Posterior cingulate gyrus (tissue), 11 donors: ENCODE results near the gene ERG.

Source experiments
- DNase-seq, 10 donors: peaks; one replicate each; pipeline versions ENCODE4 v3.0.0 to v3.0.0-alpha.2; 2020 to 2021; ENCODE audit warnings: mixed read lengths in 3 of 10
- intact Hi-C: fragments of 100-400 bp; cut with DNase I; formaldehyde crosslinking; loops from one replicate; pipeline ENCODE4 v1.15.1; 2023

ERG gene

DNA sequence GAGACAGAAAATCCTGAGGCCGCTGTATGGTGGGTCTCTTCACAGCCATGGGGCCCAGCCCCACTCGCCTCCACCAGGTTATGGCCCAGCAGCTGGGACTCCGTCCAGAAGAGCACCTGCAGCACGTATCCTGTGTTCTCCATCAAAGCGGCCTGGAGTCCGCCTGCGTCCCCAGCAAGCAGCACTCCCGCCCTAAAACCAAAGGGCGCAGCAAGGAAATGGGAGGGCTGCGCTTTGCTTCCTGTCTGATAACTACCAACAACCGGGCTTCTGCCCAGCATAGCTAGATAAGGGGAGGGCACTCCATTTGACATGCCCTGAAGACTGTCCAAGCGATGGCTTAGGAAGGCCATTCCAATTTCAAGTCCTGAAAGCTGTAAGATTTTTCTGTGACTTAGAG lies 121.6 kb downstream of the ERG start:
- no peak for DNase-seq
- intact Hi-C loops, result no loop called here

DNA sequence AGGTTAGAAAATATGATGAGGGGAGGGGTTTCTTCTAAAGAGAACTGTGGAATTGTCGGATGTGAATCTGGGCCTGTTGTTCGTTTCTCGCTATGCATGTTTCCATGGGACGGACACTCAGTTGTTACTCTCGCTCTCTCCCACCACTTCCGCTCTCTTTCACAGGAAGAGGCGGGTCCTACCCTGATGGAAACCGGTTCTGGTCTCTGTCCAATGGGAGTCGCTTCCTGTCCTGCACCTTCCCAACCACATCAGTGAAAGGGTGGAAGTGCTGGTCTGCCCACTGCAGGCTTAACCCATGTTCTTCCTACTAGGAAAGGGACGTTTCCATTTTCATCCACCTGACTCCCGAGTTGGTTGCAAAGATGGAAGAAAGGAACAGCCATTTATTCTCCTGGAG lies 122.0 kb downstream of the ERG start:
- DNase-seq, result no peak

DNA sequence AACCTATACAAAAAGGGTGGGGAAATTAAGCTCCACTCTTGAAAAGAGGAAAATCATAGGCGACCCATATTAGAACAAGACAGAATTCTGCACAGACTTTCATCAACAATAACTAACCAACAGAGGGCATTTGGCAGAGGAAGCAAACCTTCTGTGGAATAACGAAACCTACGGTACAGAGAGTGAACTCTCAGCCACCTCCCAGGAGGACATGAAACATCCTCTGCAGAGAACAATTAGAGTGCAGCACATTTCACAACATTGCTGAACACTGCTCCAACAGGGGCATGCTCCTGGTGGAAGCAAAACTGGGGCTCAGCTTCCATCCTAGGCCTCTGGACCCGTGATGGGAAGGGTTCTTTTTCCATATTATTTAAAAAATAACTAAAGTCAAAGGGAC lies 130.6 kb downstream of the ERG start:
- DNase-seq, result no peak
- intact Hi-C loops, result no loop called here

More for the DNA sequence above, 122.0 kb downstream of the ERG start:
- intact Hi-C loops, result no loop called here

DNA sequence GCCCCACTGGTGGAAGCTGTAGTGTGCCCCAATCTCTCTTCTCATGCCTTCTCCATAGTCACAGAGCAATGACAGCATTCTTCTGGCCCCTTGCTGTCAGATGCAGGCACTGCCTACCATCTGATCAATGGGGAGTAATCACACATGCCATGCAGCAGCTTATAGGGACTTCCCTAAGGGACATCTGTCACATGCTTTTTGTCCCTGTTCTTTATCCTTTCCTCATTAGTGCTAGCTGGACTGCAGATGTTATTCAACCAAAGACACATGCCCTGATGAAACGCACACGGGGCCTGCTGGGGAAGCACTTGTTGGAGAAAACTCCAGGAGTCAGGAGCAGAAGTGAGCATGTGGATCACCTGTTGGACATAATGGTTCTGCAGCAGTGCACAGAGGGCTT lies 132.8 kb downstream of the ERG start:
- DNase-seq, result no peak
- intact Hi-C loops, result no loop called here

DNA sequence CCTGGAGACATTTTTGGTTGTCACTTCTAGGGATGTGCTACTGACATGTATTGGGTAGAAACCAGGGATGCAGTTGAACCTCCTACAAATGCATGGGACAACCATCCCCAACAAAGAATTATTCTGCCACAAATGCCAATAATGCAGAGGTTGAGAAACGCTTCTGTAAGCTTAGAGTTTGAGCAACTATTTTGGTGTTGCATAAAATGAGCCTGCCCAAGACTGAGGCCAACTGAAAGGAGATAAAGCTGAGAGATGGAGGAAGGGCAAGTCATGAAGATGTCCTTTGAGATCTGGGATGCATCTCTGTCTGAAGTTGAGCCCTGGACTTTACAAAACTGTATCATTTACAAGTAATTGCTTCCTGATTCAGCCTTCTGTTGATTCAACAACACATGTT lies 134.6 kb downstream of the ERG start:
- DNase-seq, result no peak
- intact Hi-C loops, result no loop called here

DNA sequence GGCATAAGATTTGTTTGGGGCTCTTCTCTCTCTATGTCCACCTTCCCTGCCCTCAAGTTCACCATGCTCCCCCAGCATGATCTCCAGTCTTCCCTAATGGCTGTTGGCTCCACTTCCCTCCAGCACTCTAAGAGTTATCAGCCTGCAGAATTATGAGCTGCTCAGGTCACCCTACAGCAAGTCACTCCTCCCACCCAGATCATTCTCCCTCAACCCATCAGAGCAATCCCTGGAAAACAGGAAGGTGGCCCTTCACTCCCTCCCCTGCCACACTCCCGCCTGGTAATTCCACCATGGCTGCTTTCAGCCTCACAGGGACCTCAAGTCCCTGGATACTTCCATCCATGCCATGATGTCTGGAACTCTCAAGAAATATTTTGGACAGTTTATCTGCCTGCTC lies 137.0 kb downstream of the ERG start:
- intact Hi-C loops, result no loop called here
- DNase-seq, result no peak

DNA sequence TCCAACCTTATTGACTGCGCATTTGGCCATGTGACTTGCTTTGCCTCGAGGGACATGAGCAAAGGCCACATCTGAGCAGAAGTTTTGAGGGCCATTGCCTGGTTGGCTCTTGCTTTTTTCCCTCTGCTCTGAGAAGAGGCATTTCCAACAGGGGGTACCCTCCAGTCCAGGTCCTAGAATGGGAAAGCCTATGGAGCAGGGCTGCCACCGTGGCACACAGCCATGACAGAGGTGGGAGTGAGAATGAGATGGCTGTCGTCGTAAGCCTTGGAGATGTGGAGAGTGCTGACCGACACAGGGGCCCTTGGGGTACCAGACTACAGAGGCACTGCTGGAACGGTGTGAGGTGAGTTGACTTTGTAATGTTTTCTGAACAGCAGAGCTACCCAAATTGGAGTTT lies 138.4 kb downstream of the ERG start:
- intact Hi-C loops, result loop anchor here (10.0 kb wide), 1 partner anchor 655 kb away; no protein-coding TSS in a partner anchor
- DNase-seq, result no peak

DNA sequence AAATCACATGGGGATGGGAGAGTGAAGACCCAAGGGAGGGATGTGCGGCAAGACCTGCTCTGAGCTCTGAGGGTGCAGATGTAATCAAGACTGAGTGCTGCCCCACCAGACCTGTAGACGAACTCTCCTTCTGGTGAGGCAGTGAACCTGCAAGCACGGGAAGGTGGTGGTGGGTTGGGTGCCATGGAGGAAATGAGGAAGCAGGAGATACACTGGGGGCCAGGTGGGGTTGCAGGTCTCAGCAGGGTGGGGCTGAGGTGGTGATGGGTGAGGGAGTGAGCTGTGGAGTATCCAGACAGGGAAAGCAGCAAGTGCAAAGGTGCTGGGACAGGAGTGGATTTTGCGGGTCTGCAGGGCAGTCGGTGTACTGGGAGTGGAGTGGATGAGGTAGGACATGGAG lies 139.2 kb downstream of the ERG start:
- intact Hi-C loops, result loop anchor here (10.0 kb wide), 1 partner anchor 654 kb away; no protein-coding TSS in a partner anchor
- no peak for DNase-seq

DNA sequence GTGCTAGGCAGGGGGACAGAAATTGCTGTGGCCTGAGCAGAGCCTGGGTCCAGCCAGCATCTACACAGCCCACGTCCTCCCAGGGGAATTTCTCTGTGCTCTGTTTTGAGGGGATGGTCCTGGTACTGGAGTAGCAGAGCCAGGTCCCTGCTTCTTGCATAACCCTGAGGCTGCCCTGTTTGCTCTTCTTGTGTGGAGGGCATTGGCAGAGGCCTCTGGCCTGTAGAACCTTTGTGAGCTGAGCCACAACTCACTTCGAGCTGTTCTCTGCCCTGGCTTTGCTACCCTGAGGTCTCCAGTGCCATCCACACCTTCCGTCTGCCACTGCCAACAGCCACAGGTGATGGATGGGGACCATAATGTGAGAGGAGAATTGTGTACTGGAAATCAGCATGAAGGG lies 139.6 kb downstream of the ERG start:
- intact Hi-C loops, result loop anchor here (10.0 kb wide), 1 partner anchor 654 kb away; no protein-coding TSS in a partner anchor
- no peak for DNase-seq

DNA sequence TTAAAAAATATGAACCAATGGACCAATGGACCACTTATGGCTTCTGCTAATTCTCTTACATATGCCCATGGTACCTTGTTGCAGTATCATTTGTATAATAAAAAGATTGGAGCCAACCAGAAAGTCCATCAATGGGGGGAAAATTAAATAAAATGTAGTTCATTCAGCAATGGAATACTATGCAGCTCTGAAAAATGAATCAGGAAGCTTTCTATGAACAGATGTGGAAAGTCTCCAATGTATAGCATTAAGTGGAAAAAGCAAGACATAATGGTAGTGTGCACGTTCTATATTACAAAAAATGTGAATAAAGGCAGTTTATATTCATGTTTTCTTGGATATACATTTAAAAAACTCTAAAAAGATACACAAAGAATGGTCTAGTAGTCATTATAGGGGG lies 140.2 kb downstream of the ERG start:
- intact Hi-C loops, result loop anchor here (10.0 kb wide), 1 partner anchor 653 kb away; no protein-coding TSS in a partner anchor
- no peak for DNase-seq

DNA sequence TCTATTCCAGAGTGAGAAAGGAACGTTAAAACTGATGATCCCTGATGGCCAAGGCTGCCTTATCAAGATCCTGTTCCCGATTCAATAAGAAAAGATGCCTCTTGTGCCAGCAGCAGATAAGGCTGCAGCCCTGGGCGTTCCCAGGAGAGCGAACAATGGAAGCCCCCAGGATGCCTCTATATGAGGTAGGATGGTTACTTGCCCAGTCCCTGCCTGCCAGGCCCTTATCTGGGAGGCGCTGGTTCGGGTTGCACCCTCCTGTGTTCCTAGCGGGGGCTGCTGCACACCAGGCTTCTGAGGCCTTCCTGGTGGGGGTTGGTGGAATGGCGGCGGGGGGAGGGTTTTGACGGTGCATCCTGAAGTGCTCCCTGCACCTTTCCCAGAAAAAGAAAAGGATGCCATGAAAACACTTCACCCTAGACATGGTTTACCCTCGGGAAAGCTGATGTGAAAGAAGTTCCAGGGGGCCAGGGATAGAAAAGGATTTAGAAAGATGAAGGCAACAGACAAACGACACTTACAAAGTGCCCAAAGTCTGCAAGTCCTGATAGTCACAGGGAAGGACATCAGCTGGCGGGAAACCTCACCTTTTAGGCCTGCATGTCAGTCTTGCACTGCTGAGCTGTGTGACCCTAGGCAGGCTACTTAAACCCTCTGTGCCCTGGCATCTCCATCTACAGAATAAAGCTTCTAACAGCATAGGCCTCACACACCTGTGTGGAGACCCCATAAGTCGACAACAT lies 141.2 kb downstream of the ERG start:
- no peak for DNase-seq
- intact Hi-C loops, result loop anchor here (2.0 to 10.0 kb wide), 2 partner anchors 198 to 652 kb away; no protein-coding TSS in a partner anchor

DNA sequence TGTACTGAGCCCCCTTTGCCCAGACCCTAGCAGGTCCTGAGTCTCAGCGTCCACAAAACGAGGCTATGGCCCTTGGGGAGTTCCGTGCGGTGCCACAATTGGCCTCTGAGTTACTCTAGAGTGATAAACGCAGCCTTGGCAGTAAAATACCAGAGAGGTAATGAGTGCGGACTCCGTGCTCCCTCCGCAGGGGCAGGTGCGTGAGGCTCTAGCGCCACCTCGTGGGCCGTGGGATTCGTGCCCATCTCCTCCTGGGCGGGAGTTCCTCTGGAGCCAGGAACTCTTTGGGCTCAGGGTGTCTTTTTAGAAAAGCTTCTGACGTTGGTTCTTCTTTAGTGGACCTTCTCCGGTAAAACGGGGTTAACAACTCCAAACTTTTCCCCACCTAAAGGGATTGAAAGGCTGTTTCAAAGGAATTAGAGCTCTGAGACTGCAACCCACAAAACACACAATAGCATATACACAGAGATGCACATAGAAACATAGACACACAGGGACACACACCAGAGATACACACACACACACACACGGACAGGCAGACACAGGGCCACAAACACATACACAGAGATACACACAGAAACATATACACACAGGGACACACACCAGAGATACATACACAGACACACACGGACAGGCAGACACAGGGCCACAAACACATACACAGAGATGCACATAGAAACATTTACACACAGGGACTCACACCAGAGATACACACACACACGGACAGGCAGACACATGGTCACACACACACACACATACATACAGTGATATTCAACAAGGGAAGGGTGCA lies 142.1 kb downstream of the ERG start:
- intact Hi-C loops, result loop anchor here (2.0 to 10.0 kb wide), 2 partner anchors 197 to 651 kb away; no protein-coding TSS in a partner anchor
- peak; percentile 67 to 97 (median 84) for DNase-seq

DNA sequence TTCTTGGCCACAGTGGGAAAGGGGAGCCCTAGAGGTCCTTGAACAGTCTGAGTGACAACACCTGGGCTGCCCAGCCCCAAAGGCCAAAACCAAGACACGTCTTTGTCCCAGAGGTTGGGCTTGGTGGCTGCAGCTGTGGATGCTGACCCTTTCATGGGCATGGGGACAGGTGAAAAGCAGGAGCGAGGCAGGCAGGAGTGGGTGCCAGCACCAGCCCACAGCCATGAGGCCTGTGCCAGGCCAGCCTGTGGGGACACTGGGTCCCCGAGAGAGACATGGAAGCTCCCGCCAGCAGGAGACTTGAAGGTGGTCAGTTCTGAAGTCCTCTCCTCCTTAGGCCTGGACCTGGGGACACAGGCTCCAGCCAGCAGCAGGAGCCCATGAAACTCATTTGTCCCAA lies 142.9 kb downstream of the ERG start:
- intact Hi-C loops, result loop anchor here (10.0 kb wide), 1 partner anchor 651 kb away; no protein-coding TSS in a partner anchor
- peak in 1 of 10 donors; percentile 68 for DNase-seq

DNA sequence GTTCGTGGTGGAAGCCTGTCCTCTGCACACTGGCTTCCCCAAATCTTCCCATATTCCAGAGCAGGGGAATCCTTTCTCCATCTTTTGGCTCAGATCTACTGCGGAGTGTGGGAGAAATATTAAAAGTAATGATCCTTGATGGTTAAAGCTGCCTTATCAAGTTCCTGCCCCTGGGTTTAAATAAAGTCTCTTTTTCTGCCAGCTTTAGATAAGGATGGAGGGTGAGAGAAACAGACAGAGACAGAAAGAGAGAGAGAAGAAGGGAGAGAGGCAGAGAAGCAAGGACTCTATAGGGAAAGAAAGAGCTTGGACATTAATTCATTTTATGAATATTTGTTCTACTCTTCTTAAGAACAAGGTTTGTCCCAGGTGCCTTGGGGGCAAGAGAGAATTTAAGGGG lies 143.5 kb downstream of the ERG start:
- intact Hi-C loops, result loop anchor here (5.0 to 10.0 kb wide), 2 partner anchors 182 to 650 kb away; no protein-coding TSS in a partner anchor
- DNase-seq, result no peak

DNA sequence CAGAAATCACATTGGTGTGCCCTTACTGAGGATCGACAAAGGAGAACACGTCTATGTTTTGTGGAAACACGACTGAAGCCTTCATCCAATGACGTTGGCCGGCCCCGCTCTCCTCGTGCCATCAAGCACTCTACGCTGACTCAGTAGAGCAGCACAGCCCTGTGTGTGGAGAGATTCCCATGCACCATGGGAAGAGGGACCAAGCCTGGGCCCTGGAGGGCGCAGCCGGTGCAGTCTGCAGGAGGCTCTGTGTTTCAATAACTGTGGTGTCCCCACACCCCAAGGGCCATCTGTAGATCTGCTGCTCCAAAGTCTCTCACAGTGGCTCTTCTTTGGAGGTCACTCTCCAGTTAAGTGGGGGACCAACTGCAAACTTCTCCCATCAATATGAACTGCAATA lies 144.0 kb downstream of the ERG start:
- DNase-seq, result no peak
- intact Hi-C loops, result loop anchor here (5.0 to 10.0 kb wide), 2 partner anchors 182 to 649 kb away; no protein-coding TSS in a partner anchor

DNA sequence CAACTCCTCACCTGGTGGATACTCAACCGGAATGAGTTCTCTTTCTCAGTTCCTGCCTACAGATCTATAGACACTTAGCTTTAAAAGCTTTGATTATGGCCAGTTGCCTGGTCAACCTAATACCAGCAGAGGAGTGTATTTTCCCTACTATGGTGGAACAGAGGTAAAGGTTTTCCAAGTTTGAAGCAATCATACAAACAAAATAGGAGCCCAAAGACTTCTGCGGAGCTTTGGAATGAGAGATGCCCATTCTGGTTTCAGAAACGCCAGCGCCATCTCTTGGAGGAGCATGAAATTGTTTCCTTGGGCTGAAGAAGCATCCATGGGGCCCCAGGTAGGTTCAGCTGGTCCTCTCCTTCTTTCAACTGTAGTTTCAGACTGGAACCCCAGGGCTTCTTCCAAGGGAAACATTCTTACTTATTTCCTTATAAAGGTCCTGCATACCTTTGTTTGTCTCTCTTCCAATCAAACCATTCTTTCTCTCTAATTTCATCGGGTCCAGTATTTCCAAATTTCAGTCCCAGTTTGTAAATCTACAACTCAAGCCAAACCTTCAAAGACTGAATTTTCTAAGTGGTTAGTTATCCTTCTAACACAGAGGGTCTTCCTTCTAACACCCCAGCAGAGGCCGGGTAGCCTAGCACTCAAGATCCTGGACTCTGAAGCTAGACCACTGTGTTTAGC lies 145.6 kb downstream of the ERG start:
- intact Hi-C loops, result loop anchor here (2.0 to 10.0 kb wide), 3 partner anchors 134 to 648 kb away; no protein-coding TSS in a partner anchor
- peak in 7 of 10 donors; percentile 26 to 88 (median 41) for DNase-seq

DNA sequence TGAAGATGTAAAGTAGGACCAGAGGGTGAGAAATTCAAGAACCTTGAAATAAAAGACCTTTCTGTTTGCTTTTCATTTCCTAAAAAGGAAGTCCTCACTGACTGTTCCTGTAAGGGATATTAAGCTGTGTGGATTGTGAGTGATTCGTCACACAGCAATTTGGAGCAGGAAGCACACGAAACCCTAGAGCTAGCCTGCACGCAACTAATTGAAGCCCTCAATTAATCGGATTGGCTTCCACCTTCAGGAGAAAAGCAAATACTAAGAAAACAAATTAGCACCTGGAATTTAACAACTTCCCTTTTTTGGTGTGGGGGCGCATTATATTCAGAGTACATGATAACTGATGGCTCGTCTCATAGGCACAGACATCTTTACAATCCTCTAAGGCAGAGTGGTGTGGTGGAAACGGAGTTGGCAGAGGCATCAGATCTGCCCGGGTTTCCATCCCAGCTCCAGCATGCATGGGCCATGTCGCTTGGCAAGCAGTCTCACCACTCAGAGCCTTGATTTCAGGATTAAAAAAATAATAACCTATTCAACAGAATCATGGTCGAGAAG lies 146.2 kb downstream of the ERG start:
- no peak for DNase-seq
- intact Hi-C loops, result loop anchor here (2.0 to 10.0 kb wide), 3 partner anchors 133 to 647 kb away; no protein-coding TSS in a partner anchor

DNA sequence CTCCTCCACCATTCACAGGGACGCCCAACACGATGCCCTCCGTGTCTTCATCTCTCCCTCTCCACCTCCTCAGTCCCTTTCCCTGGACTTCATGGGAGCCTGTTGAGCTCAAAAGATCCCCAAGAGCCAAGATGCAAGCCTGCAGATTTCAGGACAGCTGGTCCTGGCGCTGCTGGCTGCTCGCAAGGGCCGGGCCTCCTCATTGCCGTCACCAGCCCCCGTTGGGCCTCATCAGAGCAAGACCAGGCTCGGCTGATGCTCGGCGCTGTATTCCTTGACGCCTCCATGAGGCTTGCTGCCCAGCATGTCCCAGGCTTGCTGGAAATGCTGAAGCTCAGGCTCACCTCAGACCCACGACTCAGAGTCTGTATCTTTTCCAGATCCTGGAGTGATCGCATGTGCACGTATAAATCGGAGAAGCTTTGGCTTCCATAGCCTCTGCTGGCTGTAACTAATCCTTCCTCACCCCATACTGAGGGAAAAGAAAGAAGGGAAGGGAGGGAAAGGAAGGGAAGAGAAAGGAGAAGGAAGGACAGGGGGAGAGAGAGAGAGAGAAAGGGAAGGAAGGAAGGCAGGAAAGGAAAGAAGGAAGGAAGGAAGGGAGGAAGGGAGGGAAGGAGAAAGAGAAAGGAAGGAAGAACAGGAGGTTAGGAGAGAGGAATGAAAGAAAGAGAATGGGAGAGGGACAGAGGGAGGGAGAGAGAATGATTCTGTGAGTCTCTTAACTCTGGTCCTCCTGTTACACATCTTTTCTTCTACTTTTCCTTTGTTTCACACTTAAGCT lies 146.9 kb downstream of the ERG start:
- no peak for DNase-seq
- intact Hi-C loops, result loop anchor here (5.0 to 10.0 kb wide), 2 partner anchors 179 to 647 kb away; no protein-coding TSS in a partner anchor

DNA sequence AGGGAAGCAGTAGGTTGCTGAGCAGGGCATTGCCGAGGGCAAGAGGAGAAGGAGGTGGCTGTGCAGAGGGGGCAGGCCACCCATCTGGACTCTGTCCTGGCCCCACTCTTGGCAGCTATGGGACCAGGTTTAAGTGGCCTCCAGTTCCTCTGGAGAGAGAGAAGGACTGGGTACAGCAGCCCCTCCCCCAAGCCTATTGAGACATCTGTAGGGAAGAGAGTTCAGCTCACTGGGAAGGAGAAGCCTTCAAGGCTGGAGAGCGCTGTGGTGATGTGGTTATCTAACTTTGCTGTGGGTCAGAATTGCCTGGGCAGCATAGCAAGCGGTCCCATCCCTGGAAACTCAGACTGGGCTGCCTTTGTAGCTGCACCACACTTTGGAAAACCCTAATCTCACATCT lies 147.6 kb downstream of the ERG start:
- intact Hi-C loops, result loop anchor here (5.0 to 10.0 kb wide), 2 partner anchors 178 to 646 kb away; no protein-coding TSS in a partner anchor
- DNase-seq, result no peak
